HCT116 (cell line): ENCODE measurements around the gene ZNF441. TPM values are rescaled to one million over a fixed set of nuclear protein-coding genes. Genes with fewer than 3 reads are reported as not detected.

ENCODE experiments used
- ATAC-seq: fragments of 200-7000 bp; cut with Tn5 transposase; 2 replicates; pipeline ENCODE4 v1.9.1; 2020; ENCODE audit warnings: mild to moderate bottlenecking, moderate library complexity
- BruUV-seq: library from RNA; stranded (reverse); fragments of 400-500 nt; replicated peaks from 2 replicates; lab custom pipeline; 2021; lab: Mats Ljungman, UMichigan
- CTCF ChIA-PET: fragments of 300-600 bp; sonication (Branson Sonifier 250); formaldehyde crosslinking; loops from one replicate; lab custom pipeline; 2021; ENCODE audit warnings: antibody characterized with exemption; lab: Charles Lee
- POLR2A ChIA-PET: fragments of 300-600, 350-600 bp; sonication (Branson Sonifier 250); formaldehyde crosslinking; loops from one replicate; lab custom pipeline; 2021; ENCODE audit warnings: antibody characterized with exemption; lab: Charles Lee
- RAD21 ChIA-PET, 2 experiments: fragments of 300-600 bp; sonication (Branson Sonifier 250); formaldehyde crosslinking; loops; one replicate each; lab custom pipeline; 2023; ENCODE audit warnings: low total read pairs in 2 of 2; ENCODE audit not compliant: uncharacterized antibody in 2 of 2, unreplicated experiment in 2 of 2, low non-redundant PET in 1 of 2; lab: Charles Lee
- DNase-seq: peaks from one replicate; pipeline ENCODE4 v3.0.0-alpha.2; 2010; ENCODE audit warnings: low read depth, low spot score
- H2AFZ ChIP-seq: fragments of 200-600 bp; shearing (Covaris generic), sonication (generic); 2 replicates; pipeline ENCODE4 v1.6.1; 2017; ENCODE audit warnings: low read depth, mixed run types, mixed read lengths, antibody characterized with exemption, low read length; ENCODE audit not compliant: poor library complexity, severe bottlenecking
- H3K27ac ChIP-seq: 2 replicates; pipeline ENCODE4 v1.5.1; 2012; ENCODE audit warnings: low read depth, low read length
- H3K27me3 ChIP-seq: fragments of 200-600 bp; sonication (generic); 2 replicates; pipeline ENCODE4 v1.6.1; 2016; ENCODE audit warnings: mixed run types, low read length, mixed read lengths; ENCODE audit not compliant: insufficient read depth
- H3K36me3 ChIP-seq, 2 experiments: fragments of 200-500 bp in 1 of 2; fragments of 200-600 bp in 1 of 2; sonication (Bioruptor generic) in 1 of 2; sonication (generic) in 1 of 2; 2 replicates each; pipeline versions ENCODE4 v1.5.1 to v1.6.1; 2014 to 2016; ENCODE audit warnings: low read length in 2 of 2, inconsistent platforms in 1 of 2, mixed read lengths in 1 of 2, mixed run types in 1 of 2; ENCODE audit not compliant: insufficient read depth in 2 of 2, control insufficient read depth in 1 of 2
- H3K4me1 ChIP-seq, 2 experiments: fragments of 200-600 bp in 1 of 2; sonication (generic) in 1 of 2; 2 replicates each; pipeline versions ENCODE4 v1.5.1 to v1.6.1; 2012 to 2017; ENCODE audit warnings: low read length in 2 of 2, inconsistent platforms in 1 of 2, mild to moderate bottlenecking in 1 of 2, mixed read lengths in 1 of 2, mixed run types in 1 of 2, moderate library complexity in 1 of 2; ENCODE audit not compliant: insufficient read depth in 2 of 2, control insufficient read depth in 1 of 2
- H3K4me2 ChIP-seq: fragments of 200-600 bp; sonication (generic); 2 replicates; pipeline ENCODE4 v1.6.1; 2017; ENCODE audit warnings: mixed run types, low read length, mixed read lengths
- H3K4me3 ChIP-seq, 2 experiments: fragments of 200-600 bp in 1 of 2; sonication (generic) in 1 of 2; replicated peaks in 1 of 2; 2 replicates each; pipeline ENCODE4 v1.5.1; 2011 to 2016; ENCODE audit warnings: low read length in 2 of 2, control low read depth in 1 of 2, low read depth in 1 of 2, mild to moderate bottlenecking in 1 of 2, mixed read lengths in 1 of 2, mixed run types in 1 of 2
- H3K79me2 ChIP-seq: fragments of 200-600 bp; sonication (generic); 2 replicates; pipeline ENCODE4 v1.6.1; 2017; ENCODE audit warnings: mild to moderate bottlenecking, mixed run types, low read length, moderate library complexity, mixed read lengths; ENCODE audit not compliant: insufficient read depth
- H3K9ac ChIP-seq: fragments of 200-600 bp; sonication (generic); 2 replicates; pipeline ENCODE4 v1.6.1; 2016; ENCODE audit warnings: low read length, mixed read lengths
- H3K9me2 ChIP-seq: fragments of 200-600 bp; sonication (generic), shearing (Covaris generic); 2 replicates; pipeline ENCODE4 v1.6.1; 2017; ENCODE audit warnings: mixed run types, mild to moderate bottlenecking, moderate library complexity; ENCODE audit not compliant: insufficient read depth
- H3K9me3 ChIP-seq, 2 experiments: fragments of 200-500 bp in 1 of 2; fragments of 200-600 bp in 1 of 2; sonication (Bioruptor generic) in 1 of 2; sonication (generic) in 1 of 2; 2 replicates each; pipeline ENCODE4 v1.6.1; 2014 to 2017; ENCODE audit warnings: low read length in 2 of 2, mixed read lengths in 2 of 2, inconsistent platforms in 1 of 2, low read depth in 1 of 2, mild to moderate bottlenecking in 1 of 2, mixed run types in 1 of 2, moderate library complexity in 1 of 2; ENCODE audit not compliant: control insufficient read depth in 1 of 2, insufficient read depth in 1 of 2
- H4K20me1 ChIP-seq: fragments of 200-600 bp; sonication (generic), shearing (Covaris generic); 2 replicates; pipeline ENCODE4 v1.6.1; 2017; ENCODE audit warnings: mixed run types, mild to moderate bottlenecking, moderate library complexity; ENCODE audit not compliant: insufficient read depth
- CBX3 ChIP-seq: IDR thresholded peaks from 2 replicates; pipeline ENCODE4 v1.6.1; 2012; ENCODE audit warnings: low read depth
- CEBPB ChIP-seq: IDR thresholded peaks from 2 replicates; pipeline ENCODE4 v1.6.1; 2012; ENCODE audit warnings: low read depth
- EGR1 ChIP-seq: IDR thresholded peaks from 2 replicates; pipeline ENCODE4 v1.6.1; 2012; ENCODE audit warnings: low read depth
- ELF1 ChIP-seq: IDR thresholded peaks from 2 replicates; pipeline ENCODE4 v1.6.1; 2012; ENCODE audit warnings: low read depth, borderline replicate concordance
- EZH2 ChIP-seq: fragments of 200-600 bp; sonication (generic); IDR thresholded peaks from 2 replicates; pipeline ENCODE4 v1.6.1; 2017; ENCODE audit warnings: antibody characterized with exemption, mixed run types
- EZH2phosphoT487 ChIP-seq: fragments of 200-600 bp; IDR thresholded peaks from 2 replicates; pipeline ENCODE4 v1.6.1; 2018; ENCODE audit warnings: antibody characterized with exemption, borderline replicate concordance
- FOSL1 ChIP-seq: IDR thresholded peaks from 2 replicates; pipeline ENCODE4 v1.6.1; 2012; ENCODE audit warnings: low read depth
- JUND ChIP-seq: IDR thresholded peaks from 2 replicates; pipeline ENCODE4 v1.6.1; 2012
- POLR2A ChIP-seq: IDR thresholded peaks from 2 replicates; pipeline ENCODE4 v1.7.0; 2011; ENCODE audit warnings: borderline replicate concordance; ENCODE audit not compliant: insufficient read depth, insufficient read length; ENCODE audit errors: extremely low read depth
- POLR2AphosphoS5 ChIP-seq: IDR thresholded peaks from 2 replicates; pipeline ENCODE4 v1.6.1; 2011; ENCODE audit warnings: mild to moderate bottlenecking, low read depth, low read length, moderate library complexity
- RAD21 ChIP-seq: IDR thresholded peaks from 2 replicates; pipeline ENCODE4 v1.6.1; 2012; ENCODE audit warnings: low read depth, mild to moderate bottlenecking
- SP1 ChIP-seq: IDR thresholded peaks from 2 replicates; pipeline ENCODE4 v1.6.1; 2012; ENCODE audit warnings: low read depth
- YY1 ChIP-seq: IDR thresholded peaks from 2 replicates; pipeline ENCODE4 v1.6.1; 2011; ENCODE audit warnings: low read length, low read depth, moderate library complexity, mild to moderate bottlenecking; ENCODE audit not compliant: insufficient replicate concordance; ENCODE audit errors: extremely low read depth
- ZNF274 ChIP-seq: fragments of 200-500 bp; sonication (Bioruptor generic); IDR thresholded peaks from 2 replicates; pipeline ENCODE4 v1.6.1; 2014; ENCODE audit warnings: mild to moderate bottlenecking, low read depth, low read length, inconsistent platforms
- intact Hi-C: fragments of 100-400 bp; cut with micrococcal nuclease; formaldehyde crosslinking; loops from 2 replicates; pipeline ENCODE4 v1.10.0; 2022
- total RNA-seq: library from RNA; stranded (reverse); gene quantifications from one replicate; pipeline ENCODE4 v1.2.1, GENCODE V29; 2021; ENCODE audit not compliant: unreplicated experiment
- TF ChIP-seq, protein P1 (sequence below): IDR thresholded peaks from 2 replicates; pipeline ENCODE4 v1.6.1; 2011; ENCODE audit warnings: mild to moderate bottlenecking, low read length, moderate library complexity; ENCODE audit not compliant: insufficient replicate concordance; ENCODE audit errors: extremely low read depth
- TF ChIP-seq, protein P2 (sequence below): IDR thresholded peaks from 2 replicates; pipeline ENCODE4 v1.6.1; 2012
- TF ChIP-seq, protein P3 (sequence below): IDR thresholded peaks from 2 replicates; pipeline ENCODE4 v1.6.1; 2012; ENCODE audit warnings: low read depth

ZNF441 gene
- total RNA-seq, 1 experiment from 2014 or later: 1.1 TPM

DNA sequence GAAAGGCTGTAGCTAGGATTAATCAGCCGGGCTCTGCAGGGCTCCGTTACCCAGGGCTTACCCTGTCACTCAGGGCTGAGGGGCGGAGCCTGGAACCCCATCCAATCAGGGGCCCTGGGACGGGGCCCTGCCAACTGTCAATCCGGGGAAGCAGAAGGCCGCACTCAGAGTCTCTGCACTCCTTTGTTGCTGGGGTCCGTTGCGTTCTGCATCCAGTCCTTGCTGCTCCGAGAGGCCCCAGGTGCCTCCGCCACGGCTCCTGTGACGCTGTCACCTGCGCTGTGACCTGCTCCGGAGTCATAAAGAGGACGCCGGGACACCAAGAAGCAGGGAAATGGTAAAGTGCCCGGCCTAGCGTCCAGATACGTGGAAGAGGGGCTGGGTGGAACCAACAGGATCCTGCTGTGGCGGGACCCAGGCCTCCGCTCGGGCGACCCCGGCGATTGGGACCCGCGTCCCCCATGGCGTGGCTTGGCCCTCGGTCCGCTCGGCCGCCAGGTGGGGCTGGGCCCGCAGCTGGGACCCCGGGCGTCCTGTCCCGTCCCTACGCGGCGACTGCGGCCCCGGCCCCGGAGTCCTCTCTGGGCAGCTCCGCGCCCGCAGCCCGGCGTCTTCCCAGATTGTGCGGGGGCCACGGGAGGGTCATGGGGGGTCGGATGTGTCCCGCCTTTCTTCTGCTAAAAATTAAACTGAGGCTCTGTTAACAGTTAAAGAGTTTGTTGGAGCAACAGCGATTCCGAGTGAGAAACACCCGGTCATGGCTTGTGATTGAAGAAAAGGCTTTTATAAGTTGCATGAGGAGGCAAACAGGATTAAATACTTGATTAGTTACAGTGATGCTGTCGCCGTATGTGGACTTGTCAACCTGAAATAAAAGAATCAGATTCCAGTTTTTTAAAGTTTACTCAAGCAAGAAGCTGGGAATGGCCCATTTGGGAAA, 31.9 kb downstream of the ZNF441 start, which contains the start of gene ZNF491:
Gene ZNF491 (plus strand): TSS at position 133 of the 940 bp plus-strand sequence. CDS start 7,431 bp downstream, outside the sequence.
- no peak within 1 kb of the TSS for H3K9ac ChIP-seq
- H3K9me2 ChIP-seq: no peaks in the 10 kb centered on the region
- no TSS peak for BruUV-seq
- no peaks in the 10 kb centered on the region for H3K36me3 ChIP-seq
- H4K20me1 ChIP-seq: no peaks in the 10 kb centered on the region
- H3K4me3 ChIP-seq: no peak within 1 kb of the TSS
- TF ChIP-seq FOSL1: no peak
- no peak for TF ChIP-seq YY1
- TF ChIP-seq, protein P1, sequence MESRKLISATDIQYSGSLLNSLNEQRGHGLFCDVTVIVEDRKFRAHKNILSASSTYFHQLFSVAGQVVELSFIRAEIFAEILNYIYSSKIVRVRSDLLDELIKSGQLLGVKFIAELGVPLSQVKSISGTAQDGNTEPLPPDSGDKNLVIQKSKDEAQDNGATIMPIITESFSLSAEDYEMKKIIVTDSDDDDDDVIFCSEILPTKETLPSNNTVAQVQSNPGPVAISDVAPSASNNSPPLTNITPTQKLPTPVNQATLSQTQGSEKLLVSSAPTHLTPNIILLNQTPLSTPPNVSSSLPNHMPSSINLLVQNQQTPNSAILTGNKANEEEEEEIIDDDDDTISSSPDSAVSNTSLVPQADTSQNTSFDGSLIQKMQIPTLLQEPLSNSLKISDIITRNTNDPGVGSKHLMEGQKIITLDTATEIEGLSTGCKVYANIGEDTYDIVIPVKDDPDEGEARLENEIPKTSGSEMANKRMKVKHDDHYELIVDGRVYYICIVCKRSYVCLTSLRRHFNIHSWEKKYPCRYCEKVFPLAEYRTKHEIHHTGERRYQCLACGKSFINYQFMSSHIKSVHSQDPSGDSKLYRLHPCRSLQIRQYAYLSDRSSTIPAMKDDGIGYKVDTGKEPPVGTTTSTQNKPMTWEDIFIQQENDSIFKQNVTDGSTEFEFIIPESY: no peak
- TF ChIP-seq ZNF274: no peak
- no peak for TF ChIP-seq EZH2
- TF ChIP-seq, protein P2, sequence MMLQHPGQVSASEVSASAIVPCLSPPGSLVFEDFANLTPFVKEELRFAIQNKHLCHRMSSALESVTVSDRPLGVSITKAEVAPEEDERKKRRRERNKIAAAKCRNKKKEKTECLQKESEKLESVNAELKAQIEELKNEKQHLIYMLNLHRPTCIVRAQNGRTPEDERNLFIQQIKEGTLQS: no peak
- no peak for TF ChIP-seq POLR2A
- TF ChIP-seq, protein P3, sequence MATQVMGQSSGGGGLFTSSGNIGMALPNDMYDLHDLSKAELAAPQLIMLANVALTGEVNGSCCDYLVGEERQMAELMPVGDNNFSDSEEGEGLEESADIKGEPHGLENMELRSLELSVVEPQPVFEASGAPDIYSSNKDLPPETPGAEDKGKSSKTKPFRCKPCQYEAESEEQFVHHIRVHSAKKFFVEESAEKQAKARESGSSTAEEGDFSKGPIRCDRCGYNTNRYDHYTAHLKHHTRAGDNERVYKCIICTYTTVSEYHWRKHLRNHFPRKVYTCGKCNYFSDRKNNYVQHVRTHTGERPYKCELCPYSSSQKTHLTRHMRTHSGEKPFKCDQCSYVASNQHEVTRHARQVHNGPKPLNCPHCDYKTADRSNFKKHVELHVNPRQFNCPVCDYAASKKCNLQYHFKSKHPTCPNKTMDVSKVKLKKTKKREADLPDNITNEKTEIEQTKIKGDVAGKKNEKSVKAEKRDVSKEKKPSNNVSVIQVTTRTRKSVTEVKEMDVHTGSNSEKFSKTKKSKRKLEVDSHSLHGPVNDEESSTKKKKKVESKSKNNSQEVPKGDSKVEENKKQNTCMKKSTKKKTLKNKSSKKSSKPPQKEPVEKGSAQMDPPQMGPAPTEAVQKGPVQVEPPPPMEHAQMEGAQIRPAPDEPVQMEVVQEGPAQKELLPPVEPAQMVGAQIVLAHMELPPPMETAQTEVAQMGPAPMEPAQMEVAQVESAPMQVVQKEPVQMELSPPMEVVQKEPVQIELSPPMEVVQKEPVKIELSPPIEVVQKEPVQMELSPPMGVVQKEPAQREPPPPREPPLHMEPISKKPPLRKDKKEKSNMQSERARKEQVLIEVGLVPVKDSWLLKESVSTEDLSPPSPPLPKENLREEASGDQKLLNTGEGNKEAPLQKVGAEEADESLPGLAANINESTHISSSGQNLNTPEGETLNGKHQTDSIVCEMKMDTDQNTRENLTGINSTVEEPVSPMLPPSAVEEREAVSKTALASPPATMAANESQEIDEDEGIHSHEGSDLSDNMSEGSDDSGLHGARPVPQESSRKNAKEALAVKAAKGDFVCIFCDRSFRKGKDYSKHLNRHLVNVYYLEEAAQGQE: no peak
- TF ChIP-seq EZH2phosphoT487: no peak
- TF ChIP-seq SP1: no peak
- no peak for TF ChIP-seq CBX3
- no peak for TF ChIP-seq JUND
- no peak for TF ChIP-seq POLR2AphosphoS5
- no peak for TF ChIP-seq RAD21
- no peak for TF ChIP-seq CEBPB
- no peak for TF ChIP-seq EGR1
- no peak for TF ChIP-seq ELF1
- no peaks in the 10 kb centered on the region for H3K27me3 ChIP-seq
- no peak within 1 kb of the TSS for H3K4me2 ChIP-seq
- intact Hi-C loops: loop anchor here (5.0 kb wide), 1 partner anchor 236 kb away; no protein-coding TSS in a partner anchor
- H3K4me1 ChIP-seq: no peaks in the 10 kb centered on the region
- ChIA-PET RAD21 (no interaction called here), CTCF (no interaction called here), POLR2A (no interaction called here)
- DNase-seq: no peak
- no peak for ATAC-seq
- H3K79me2 ChIP-seq: no peaks in the 10 kb centered on the region
- H2AFZ ChIP-seq: no peak within 1 kb of the TSS
- no peak within 1 kb of the TSS for H3K27ac ChIP-seq
- peaks cover 0 to 3% of the 10 kb centered on the region in 2 experiments; a peak in 1 of 4 replicates for H3K9me3 ChIP-seq
